GM18519 (cell line): ENCODE measurements around the gene AKAP1.

Experiments used
- ATAC-seq: cut with Tn5 transposase; IDR thresholded peaks from one replicate; pipeline ENCODE4 v1.9.1; 2021; ENCODE audit warnings: mild to moderate bottlenecking, moderate library complexity; ENCODE audit not compliant: unreplicated experiment, low FRiP score

AKAP1 gene, protein sequence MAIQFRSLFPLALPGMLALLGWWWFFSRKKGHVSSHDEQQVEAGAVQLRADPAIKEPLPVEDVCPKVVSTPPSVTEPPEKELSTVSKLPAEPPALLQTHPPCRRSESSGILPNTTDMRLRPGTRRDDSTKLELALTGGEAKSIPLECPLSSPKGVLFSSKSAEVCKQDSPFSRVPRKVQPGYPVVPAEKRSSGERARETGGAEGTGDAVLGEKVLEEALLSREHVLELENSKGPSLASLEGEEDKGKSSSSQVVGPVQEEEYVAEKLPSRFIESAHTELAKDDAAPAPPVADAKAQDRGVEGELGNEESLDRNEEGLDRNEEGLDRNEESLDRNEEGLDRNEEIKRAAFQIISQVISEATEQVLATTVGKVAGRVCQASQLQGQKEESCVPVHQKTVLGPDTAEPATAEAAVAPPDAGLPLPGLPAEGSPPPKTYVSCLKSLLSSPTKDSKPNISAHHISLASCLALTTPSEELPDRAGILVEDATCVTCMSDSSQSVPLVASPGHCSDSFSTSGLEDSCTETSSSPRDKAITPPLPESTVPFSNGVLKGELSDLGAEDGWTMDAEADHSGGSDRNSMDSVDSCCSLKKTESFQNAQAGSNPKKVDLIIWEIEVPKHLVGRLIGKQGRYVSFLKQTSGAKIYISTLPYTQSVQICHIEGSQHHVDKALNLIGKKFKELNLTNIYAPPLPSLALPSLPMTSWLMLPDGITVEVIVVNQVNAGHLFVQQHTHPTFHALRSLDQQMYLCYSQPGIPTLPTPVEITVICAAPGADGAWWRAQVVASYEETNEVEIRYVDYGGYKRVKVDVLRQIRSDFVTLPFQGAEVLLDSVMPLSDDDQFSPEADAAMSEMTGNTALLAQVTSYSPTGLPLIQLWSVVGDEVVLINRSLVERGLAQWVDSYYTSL

DNA sequence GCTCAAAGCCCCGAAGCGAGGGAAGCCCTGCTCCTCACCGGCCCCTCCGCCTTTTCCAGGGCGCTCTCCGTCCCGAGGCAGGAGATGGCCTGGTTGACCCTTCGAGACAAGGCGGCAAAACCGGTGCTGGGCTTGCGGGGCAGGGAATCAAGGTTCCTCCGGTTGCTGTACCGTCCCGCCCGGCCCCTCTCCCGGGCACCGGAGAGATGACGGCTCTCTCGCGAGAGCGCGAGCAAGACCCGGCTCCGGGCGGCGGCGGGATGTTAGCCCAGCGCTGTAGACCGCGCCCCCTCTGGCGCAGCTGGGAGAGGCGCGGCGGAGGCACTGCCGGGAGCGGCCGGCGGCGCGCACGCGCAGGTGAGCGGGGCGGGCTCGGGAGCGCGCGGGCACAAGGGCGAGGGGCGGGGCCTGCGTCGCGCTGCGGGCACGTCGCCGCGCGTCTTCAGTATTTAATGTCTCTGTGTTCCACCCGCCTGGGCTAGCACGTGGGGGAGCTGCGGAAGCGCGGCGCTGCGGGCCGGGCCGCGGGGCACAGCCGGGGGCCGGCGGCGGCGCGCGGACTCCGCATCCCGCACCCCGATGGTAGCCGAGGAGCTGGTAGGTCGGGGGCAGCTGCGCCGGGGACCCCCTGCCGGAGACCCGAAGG lies at the start of gene AKAP1:
AKAP1 (plus strand) TSS at position 445 of the 646 bp plus-strand sequence. CDS start 20,219 bp downstream, outside the sequence.
- ATAC-seq = peak; percentile 78

- no peak for ATAC-seq
Measured at GRCh38 chr17:57035971-57036481, 49.0 kb upstream of the AKAP1 start.

- no peak for ATAC-seq
Measured at GRCh38 chr17:57037411-57037810, 47.6 kb upstream of the AKAP1 start.

DNA sequence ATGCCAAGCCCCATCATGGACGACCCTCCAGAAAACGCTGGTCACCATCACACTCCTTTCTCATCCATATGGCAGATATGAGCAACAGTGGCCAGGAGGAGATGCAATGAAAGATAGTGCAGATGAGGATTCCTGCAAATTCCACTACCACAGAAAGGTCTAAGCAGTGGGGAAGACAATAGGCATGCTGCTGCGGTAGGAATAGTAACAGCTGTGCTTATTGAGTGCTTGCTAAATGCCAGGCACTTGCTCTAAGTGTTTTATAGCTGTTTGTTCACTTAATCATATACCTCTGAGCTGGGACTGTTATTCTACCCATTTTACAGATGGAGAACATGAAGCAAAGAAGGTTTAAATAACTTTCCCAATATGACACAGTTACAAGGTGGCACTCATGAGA lies 46.6 kb upstream of the AKAP1 start:
- ATAC-seq = no peak

- ATAC-seq = no peak
Measured at GRCh38 chr17:57040571-57040970, 44.5 kb upstream of the AKAP1 start.

DNA sequence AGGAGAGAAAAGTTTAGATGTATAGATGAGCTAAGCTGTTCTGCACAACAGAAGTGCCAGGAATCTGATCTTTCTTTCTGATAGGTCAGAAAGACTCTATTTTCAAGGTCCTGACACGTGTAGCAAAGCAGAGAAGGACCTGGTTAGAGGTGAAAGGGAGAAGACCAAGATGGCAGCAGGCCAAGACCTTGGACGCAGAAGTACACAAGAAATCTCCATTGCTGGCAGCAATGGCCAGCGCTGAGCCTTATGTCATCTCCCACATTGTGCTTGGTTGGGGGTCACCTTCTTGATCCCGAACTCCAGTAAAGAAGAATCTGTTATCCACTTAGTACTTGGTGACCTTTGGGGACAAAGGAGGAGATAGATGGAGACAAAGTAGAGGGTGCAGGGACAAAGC lies 41.8 kb upstream of the AKAP1 start:
- no peak for ATAC-seq

- no peak for ATAC-seq
Measured at GRCh38 chr17:57044976-57045867, 39.8 kb upstream of the AKAP1 start.

GRCh38 chr17:57045868-57046704 lies 39.0 kb upstream of the AKAP1 start:
- no peak for ATAC-seq

GRCh38 chr17:57046749-57047148 lies 38.3 kb upstream of the AKAP1 start:
- no peak for ATAC-seq

DNA sequence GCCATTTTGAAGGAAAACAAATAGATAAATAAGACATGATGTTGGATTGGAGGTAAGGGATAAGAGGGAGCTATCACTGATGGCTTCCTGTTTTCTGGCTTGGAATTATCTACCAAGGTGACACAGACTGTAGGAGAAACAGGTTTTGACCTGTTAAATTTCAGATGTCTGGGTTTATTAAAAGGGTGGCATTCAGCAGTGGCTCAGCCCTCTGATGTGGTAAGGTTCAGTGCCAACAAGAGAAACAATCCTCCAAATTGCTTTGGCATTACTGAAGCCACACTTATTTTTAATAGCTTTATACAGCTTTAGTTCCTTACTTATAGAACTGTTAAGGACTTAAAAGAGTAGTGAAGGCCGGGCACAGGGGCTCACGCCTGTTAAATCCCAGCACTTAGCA lies 37.0 kb upstream of the AKAP1 start:
- no peak for ATAC-seq

DNA sequence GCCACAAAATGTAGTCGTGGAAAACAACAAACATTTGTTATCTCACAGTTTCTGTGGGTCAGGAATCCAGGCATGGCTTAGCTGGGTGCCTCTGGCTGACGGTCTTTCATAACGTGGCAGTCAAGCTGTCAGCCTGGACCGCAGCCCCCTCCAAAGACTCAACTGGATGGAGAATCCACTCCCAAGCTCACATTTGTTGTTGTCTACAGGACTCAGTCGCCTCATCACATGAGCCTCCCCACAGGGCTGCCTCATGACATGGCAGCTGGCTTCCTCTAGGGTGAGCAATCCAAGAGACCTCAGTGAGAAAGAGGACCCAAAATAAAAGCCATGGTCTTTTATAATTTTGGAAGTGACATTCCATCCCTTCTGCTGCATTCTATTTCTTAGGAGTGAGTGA lies 34.7 kb upstream of the AKAP1 start:
- ATAC-seq = no peak

- ATAC-seq = no peak
Measured at GRCh38 chr17:57051886-57052361, 33.1 kb upstream of the AKAP1 start.

DNA sequence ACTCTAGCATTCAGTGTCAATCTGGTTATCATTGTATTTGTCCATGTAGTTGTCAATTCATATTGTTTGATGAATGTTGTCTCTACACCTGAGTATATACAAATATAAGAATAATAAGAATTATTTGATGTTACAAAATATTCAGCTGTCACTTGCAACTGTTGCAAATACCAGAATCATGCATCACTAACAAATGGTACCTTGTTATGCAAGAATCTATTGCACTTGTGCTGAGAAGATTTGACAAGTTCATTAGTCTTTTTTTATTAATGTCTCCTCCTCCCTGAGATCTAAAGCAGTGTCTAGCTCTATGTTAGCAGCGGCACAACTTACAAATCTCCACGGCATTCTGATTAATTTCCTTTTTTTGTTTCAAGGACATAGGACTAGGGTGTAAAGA lies 22.2 kb upstream of the AKAP1 start:
- no peak for ATAC-seq

GRCh38 chr17:57067162-57067561 lies 17.9 kb upstream of the AKAP1 start:
- ATAC-seq = no peak

- no peak for ATAC-seq
Measured at GRCh38 chr17:57067781-57068180, 17.3 kb upstream of the AKAP1 start.

- ATAC-seq = no peak
Measured at GRCh38 chr17:57068222-57068658, 16.8 kb upstream of the AKAP1 start.

DNA sequence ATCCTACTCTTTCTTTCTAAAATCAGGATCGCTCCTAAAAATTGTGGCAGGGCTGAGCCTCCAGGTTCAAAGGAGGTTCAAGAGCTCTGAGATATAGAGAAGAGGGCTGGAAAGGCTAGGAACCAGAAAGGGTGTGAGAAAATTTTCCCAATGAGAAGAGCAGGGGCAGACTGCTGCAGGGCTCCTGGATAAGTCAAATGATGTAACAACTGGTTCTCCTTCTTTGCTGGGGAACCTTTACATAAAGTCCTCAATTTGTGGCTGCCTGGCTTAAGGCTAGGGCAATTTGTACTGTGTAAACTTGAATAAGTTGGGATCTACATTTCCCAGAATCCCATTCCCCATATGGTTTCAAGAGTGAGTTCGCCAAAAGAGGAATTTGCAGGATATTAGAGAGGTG lies 16.3 kb upstream of the AKAP1 start:
- ATAC-seq = no peak

- ATAC-seq = no peak
Measured at GRCh38 chr17:57071991-57072944, 12.8 kb upstream of the AKAP1 start.
